ENCODE measurements around the gene MAP3K5.
"Not testable (repeated sequence)": the region's sequence is repeated elsewhere in the genome, so short reads cannot be mapped to it uniquely, and the experiment has no call there.

MAP3K5 gene, protein sequence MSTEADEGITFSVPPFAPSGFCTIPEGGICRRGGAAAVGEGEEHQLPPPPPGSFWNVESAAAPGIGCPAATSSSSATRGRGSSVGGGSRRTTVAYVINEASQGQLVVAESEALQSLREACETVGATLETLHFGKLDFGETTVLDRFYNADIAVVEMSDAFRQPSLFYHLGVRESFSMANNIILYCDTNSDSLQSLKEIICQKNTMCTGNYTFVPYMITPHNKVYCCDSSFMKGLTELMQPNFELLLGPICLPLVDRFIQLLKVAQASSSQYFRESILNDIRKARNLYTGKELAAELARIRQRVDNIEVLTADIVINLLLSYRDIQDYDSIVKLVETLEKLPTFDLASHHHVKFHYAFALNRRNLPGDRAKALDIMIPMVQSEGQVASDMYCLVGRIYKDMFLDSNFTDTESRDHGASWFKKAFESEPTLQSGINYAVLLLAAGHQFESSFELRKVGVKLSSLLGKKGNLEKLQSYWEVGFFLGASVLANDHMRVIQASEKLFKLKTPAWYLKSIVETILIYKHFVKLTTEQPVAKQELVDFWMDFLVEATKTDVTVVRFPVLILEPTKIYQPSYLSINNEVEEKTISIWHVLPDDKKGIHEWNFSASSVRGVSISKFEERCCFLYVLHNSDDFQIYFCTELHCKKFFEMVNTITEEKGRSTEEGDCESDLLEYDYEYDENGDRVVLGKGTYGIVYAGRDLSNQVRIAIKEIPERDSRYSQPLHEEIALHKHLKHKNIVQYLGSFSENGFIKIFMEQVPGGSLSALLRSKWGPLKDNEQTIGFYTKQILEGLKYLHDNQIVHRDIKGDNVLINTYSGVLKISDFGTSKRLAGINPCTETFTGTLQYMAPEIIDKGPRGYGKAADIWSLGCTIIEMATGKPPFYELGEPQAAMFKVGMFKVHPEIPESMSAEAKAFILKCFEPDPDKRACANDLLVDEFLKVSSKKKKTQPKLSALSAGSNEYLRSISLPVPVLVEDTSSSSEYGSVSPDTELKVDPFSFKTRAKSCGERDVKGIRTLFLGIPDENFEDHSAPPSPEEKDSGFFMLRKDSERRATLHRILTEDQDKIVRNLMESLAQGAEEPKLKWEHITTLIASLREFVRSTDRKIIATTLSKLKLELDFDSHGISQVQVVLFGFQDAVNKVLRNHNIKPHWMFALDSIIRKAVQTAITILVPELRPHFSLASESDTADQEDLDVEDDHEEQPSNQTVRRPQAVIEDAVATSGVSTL (N-terminal part only)

DNA sequence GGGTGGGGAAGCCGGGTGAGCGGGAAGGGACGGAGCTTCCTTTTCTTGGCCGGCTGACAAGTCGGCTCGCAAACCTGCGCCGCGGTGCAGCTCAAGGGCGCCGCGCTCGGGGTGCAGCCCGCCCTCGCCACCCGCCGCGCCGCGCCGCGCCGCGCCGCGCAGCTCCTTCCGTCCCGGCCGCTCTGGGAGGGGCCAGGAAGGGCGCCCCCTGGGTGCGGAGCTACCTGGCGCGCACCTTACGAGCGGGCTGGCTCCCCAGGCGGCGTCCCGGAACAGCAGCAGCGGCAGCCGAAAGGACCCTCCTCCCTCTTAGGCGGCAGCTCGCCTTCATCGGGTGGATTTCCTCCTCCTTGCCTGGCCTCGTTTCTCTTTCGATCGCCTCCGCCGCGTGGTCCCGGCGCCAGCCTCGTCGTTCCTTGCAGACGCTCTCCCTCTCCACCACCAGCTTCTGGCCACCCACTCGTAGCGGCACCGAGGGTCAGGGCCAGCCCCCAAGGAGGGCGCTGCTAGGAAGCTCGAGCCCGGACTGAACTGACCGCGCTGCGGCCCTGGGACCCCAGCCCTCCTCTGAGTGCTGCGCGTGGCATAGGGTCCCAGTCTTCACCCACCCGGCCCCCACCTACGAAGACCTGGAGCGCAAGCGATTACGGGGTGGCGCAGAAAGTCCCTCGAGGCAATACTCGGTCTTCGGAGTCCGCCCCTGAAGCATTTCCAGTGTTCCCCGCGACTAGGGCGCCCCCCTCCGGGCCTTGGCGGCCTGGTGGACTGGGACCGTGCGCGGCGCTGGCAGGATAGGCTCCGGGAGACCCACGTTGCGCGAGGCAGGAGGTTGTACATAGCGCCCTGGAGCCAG lies at the start of gene MAP3K5:
Gene MAP3K5 (minus strand): TSS at position 68 of the 853 bp plus-strand sequence. CDS start 320 bp downstream, outside the sequence.
- peak; percentile 95 for DNase-seq

DNA sequence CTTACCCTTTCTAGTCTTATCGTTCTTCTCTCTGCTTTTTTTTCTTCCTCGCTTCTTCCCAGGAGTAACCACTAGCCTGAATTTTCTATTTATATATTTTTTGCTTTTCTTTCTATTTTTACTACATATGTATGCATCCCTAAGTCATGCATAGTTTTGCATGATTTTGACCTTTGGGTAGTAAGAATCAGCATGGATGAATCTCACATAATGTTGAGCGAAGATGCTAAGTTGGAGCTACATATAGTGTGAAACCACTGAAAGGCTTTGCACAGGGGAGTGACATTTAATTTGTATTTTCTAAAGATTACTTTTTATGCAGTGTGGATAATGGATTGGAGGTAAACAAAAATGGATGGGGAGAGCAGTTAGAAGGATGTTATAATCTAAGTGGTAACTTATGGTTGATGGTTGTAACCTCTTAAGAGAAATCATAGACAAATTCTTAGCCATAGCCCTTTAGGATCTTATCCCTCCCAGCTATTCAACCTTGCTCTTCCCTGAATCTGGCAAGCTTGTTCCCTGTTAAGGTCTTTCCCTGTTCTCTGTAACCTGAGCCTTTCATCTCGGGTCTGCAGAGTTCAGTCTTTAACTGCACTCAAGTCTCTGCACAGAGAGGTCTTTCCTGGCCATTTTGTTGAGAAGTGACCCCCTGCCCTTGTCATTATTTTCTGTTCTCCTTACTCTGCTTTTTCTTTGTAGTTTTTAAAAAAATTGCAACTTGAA lies 48.2 kb upstream of the MAP3K5 start:
- DNase-seq: no peak

DNA sequence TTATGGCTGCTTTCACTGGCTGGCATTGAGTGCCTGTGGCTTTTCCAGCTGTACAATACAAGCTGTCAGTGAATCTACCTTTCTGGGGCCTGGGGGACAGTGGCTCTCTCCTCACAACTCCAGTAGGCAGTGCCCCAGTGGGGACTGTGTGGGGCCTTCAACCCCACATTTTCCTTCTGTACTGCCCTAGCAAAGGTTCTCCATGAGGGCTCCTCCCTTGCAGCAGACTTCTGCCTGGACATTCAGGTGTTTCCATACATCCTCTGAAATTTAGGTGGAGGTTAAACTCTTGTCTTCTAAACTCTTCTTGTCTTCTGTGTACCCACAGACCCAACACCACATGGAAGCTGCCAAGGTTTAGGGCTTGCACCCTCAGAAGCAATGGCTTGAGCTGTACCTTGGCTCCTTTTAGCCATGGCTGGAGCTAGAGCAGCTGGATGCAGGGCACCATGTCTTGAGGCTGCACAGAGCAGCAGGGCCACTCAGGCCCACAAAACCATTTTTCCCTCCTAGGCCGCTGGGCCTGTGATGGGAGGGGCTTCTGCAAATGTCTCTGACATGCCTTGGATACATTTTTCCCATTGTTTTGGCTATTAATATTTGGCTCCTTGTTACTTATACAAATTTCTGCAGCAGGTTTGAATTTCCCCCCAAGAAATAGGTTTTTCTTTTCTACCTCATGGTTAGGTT lies 39.7 kb upstream of the MAP3K5 start:
- DNase-seq: no peak

DNA sequence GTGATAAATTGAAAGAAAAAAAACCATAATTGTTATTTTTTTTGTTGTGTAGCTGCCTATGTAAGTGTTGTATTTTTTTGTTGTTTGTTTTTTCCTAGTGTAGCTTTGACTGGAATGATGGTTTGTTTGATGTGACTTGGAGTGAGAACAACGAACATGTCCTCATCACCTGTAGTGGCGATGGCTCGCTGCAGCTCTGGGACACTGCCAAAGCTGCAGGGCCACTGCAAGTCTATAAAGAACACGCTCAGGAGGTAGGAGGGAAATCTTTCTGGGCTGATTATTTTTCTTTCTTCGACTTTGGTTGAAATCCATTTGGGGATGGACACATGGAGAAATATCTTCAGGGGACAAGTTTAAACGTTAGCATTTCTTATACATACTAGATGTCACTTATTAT lies 33.9 kb upstream of the MAP3K5 start:
- no peak for DNase-seq

DNA sequence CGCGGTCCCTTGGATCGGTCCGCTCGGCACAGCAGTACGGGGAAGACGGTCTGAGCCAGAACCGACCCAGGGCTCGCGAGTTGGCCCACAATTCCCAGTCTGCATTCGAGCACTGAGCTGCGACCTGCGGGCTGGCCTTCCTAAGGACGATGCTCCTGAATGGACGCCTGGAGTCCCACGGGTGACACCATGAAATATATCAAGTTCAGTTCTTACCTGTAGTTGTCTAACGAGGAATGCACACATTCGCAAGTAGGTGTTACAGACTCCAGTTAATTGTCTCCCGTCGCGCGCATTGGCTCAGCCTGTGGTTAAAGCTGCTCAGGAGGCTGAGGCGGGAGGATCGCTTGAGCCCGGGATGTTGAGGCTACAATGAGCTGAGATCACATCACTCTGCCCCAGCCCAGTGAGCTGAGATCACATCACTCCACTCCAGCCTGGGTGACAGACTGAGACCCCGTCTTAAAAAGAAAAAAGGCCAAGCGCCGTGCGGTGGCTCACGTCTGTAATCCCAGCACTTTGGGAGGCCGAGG lies 30.9 kb upstream of the MAP3K5 start:
- DNase-seq: peak; percentile 9

DNA sequence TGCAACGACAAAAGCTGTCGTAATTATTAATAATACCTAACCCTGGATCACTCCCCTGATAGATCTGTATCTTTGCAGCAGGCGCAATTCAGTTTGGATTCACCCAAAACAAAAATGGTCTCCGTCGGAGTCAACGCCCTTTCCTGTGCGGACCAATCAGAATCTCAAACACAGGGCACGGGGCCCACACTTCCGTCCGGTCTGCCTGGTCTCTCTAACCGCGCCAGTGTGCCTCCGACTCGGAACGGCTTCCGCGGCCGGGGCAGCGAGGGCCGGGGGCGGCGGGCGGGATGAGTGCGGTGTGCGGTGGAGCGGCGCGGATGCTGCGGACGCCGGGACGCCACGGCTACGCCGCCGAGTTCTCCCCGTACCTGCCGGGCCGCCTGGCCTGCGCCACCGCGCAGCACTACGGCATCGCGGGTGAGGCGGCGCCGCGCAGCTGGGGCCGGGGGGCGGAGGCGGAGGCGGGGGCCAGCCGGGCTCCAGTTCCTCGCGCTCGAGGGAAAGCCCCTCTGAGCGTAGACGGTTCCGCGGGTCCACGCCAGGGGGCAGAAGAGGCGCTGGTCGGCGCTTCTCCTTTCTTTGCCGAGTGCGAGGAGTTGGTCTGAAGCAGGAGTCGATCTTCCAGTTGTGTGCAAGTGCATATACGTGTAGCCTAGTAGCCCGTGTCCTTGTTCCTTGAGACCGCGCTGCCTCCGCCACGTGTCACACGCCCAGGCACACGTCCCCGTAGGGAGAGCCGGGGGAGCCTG lies 30.3 kb upstream of the MAP3K5 start, which contains the start of gene PEX7:
Gene PEX7 (plus strand): TSS at position 217 of the 752 bp plus-strand sequence. CDS start 74 bp downstream, at position 291.
- peak; percentile 93 for DNase-seq

DNA sequence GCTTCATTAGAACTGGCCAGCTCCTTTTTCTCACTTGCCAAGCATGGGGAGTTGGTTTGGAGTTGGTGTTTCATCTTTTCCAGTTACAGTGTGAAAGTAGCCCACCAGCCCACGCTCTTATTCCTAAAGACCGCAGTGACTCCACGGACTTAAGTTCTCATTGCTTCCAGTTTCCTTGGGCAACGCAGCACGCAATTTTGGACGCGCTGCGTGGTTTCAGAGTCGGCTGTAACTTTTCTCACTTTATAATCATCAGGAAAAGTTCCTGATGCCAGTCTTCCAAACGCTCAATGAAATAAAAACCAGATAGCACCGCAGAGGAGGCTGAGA lies 29.7 kb upstream of the MAP3K5 start:
- DNase-seq: no peak

DNA sequence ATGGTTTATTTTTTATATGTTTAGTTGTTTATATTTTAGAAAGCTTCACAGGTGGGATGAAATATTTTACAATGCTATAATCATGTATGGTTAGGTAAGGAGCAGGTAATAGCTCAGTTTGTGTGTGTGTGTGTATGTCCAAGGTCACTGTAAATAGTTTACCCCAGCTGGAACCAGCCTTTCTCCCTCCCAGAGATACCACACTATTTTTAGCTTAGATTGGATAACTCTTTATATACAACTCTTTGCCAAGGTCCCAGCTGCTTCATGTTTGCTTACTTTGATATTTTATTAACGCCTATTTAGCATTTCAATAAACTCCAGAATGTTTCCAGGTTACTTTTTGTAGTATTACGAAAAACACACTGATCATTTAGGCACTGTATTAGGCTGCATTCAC lies 28.3 kb upstream of the MAP3K5 start:
- DNase-seq: no peak

DNA sequence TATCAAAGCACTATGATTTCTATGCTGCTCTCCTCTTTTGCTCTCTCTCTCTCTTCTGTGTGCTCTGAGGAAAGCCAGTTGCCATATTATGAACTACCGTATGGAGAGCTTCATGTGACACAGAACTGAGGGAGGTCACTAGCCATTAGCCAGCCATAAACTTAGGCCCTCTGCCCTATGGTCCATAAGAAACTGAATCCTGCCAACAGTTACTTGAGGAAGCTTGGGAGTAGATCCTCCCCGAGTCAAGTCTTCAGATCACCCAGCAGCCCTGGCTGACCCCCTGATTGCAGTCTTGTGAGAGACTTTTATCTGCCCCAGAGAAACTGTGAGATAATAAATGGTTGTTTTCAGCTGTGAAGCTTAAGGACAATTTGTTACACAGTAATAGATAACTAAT lies 24.4 kb upstream of the MAP3K5 start:
- DNase-seq: no peak

DNA sequence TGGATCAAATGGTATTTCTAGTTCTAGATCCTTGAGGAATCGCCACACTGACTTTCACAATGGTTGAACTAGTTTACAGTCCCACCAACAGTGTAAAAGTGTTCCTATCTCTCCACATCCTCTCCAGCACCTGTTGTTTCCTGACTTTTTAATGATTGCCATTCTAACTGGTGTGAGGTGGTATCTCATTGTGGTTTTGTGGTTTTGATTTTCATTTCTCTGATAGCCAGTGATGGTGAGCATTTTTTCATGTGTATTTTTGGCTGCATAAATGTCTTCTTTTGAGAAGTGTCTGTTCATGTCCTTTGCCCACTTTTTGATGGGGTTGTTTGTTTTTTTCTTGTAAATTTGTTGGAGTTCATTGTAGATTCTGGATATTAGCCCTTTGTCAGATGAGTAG lies 23.3 kb upstream of the MAP3K5 start:
- DNase-seq: not testable (repeated sequence)

DNA sequence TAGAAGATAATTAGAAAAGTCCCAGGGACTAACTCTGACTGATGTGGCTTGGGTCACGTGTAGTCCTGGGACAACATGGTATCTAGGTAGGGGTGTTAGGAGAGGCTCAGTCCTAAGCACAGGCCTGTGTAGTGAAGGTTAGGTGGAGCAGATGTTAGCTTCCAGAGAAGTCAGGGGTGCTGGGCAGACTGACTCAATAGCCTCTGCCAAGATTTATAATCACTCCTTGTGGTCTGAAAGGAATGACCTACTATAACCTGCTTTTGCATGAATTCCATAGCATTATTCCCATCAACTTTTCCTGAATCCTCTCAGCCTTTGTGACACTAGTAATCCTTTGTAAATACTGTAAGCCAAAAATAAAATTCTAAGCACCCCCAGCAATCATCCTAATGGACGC lies 19.9 kb upstream of the MAP3K5 start:
- DNase-seq: no peak

DNA sequence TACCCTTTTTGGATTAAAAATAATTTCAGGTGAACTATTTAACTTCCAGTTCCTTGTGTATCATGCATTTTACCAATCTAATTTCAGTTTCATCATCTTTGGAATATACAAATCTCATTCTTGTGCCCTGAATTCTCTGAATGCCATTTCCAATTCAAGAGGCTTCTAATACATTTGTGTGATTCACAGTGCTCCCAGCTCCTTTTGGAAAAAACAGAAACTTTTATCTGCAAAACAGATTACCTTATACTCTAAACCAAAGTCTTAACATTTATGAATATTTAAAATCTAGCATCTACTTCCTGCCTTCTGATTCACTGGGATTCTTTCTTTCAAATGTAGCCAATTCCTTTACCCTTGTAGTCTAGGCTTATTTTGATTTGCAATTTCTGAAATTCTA lies 19.0 kb upstream of the MAP3K5 start:
- DNase-seq: no peak

DNA sequence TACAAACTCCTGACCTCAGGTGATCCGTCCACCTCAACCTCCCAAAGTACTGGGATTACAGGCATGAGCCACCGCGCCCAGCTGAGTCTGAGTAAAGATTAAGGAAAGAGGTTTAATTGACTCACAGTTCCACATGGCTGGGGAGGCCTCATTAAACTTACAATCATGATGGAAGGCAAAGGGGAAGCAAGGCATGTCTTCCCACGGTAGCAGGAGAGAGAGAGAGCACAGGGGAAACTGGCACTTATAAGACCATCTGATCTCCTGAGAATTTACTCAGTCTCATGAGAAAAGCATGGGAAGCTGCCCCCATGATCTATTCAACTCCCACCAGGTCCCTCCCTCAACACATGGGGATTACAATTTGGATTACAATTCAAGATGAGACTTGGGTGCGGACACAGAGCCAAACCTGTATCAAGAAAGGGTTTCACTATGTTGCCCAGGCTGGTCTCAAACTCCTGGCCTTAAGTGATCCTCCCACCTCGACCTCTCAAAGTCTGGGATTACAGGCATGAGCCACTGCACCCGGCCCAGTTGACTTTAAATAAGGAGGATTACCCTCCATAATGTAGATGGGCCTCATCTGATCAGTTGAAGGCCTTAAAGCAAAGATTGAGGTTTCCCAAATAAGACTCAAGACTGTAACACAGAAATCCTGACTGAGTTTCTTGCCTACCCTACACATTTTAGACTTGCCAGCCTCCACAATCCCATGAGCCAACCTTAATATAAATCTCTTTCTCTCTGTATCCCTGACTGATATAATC lies 17.0 kb upstream of the MAP3K5 start:
- no peak for DNase-seq

DNA sequence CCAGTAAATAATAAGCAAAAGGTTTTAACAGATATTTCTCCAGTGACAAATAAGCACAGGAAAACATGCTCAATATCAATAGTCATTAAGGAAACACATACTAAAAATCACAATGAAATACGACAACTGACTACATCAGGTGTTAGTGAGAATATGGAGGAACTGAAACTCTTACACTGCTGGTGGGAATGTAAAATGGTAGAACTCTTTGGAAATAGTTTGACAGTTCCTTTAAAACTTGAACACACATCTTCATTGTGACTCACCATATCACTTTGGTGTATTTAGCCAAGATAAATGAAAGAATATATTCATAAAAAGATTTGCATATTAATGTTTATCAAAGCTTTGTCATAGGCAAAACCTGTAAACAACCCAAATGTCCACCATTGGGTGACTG lies 11.3 kb upstream of the MAP3K5 start:
- DNase-seq: no peak

DNA sequence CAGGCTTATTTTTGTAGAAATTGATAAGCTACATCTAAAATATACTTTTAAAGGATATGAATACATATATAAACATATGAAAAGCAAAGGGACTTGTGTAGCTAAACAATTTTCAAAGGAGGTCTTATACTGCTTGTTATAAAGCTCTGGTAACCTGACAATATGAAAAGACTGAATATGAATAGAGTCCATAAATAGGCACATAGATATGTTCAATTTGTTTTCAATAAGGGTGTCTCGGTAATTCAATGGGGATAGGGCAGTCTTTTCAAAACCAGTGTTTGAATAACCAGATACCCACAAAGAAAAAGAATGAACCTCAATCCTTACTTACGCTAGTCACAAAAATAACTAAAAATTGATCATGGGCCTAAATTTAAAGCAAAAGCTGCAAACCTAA lies 9.3 kb upstream of the MAP3K5 start:
- no peak for DNase-seq

DNA sequence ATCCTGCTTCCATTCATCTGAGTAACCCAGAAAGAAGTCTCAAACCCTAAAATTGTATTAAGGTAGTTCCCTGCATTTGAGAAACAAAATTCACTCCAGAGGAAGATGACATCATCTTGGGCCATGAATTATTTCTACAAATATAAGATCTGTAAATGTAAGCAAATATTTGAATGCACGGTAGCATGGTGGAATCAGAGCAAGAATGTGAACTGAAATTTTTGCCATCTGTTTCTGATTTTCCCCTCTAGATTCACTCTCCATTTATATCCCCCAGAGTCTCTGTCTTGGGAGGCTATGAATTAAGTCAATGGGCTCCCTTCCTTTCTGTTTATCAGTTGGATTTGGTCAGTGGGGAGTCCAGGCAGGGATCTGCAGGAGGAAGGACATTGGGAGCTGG lies 5.8 kb upstream of the MAP3K5 start:
- no peak for DNase-seq

DNA sequence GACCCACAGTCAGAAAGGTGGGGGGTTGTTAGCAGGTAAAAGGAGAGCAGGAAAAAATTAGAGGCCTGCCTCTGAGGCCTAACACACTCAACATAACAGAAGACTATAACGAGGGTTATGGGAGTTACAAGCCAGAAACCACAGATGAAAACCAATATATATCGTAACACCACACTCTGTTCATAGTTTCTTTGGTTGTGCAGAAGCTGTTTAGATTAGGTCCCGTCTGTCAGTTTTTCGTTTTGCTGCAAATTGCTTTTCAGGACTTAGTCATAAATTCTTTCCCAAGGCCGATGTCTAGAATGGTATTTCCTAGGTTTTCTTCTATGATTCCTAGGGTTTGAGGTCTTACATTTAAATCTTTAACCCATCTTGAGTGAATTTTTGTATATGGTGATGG lies 3.7 kb upstream of the MAP3K5 start:
- no peak for DNase-seq

DNA sequence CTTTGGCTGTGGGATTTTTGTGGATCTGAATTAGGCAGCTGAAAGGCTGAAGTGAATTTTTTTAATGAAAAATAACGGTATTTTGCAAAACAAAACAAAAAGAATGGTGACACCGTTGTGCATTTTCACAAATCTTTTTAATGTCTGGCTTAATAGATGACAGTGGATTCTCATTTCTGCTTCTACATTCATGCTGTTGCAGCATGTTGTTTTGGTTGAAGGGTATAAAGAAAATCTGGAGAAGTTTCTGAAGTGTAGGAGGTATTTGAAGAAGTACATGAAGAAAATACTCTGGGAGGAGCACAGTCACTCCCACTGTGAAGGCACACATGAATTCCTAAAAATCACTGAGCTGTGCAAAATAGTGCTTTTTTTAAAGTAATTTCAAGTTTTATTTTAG lies 3.1 kb upstream of the MAP3K5 start:
- DNase-seq: no peak

DNA sequence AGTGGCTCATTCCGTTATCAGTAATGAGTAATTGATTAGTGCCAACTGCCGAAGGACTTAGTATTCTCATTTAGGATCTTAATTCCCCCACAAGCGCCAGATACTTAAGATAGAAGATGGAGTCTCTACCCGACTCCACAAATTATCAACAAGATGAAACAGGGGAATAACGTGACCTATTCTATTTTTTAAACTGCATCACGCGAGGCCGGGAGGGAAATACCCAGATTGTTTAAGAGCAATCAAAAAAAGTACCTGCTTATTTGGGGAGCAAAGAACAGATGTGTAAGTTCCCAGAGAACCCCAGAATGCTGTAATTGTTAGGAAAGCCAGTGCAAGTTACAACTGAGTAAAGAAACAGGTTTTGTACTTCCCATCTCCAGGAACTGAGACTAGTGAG lies 1.1 kb upstream of the MAP3K5 start:
- peak; percentile 52 for DNase-seq

Data from CD4-positive, alpha-beta T cell treated with Interleukin-21 for 1 hour (primary cell).